Measurements from ENCODE around the gene C5orf58.

C5orf58 gene

DNA sequence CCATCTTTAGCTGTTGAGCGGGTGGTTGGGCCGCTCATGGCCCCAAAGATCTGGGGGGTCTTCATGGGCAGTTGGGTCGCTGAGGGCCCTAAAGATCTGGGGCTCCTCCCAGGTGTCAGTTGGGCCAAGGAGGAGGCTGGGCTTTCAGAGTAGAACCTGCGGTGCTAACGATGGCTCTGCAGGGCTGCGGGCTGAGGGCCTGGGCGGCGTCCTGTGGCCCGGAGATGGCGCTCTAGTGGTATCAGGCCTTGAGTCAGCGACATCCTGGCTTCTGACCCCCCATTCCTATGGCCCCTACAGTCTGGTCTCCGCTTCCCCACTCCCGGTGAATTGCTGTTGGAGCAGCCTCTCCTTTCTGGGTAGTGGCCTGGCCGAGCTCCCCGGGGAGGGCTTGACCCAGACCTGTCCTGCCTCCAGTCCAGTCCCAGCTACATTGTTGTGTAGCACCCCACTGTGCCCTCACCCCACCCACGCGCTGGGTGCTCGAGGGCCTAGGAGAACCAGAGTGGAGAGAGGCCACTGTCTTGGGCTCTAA lies 640 bp downstream of the C5orf58 start:
- Histone ChIP-seq H3K9me3 (ENCODE audit: control insufficient read depth, insufficient read depth, low read depth, low read length) (no peaks in the 10 kb centered on the region), H3K4me1 (ENCODE audit: control insufficient read depth, insufficient read depth, low read length) (no peaks in the 10 kb centered on the region), H3K36me3 (ENCODE audit: control insufficient read depth in 2 of 2, insufficient read depth in 1 of 2, low read length in 2 of 2) (no peaks in the 10 kb centered on the region), H3K27ac (ENCODE audit: extremely low read depth, low read depth, low read length) (no peak overlapping the region), H3K4me3 (ENCODE audit: low read depth, low read length) (no peak overlapping the region)
- ChIA-PET POLR2A (no interaction called here), CTCF (interaction anchor here (0.6 to 4.1 kb wide), 3 partner anchors 9 to 34 kb away, joined by 3 to 38 read pairs (median 3); no protein-coding TSS in a partner anchor)
- TF ChIP-seq ZNF843 (tag by site-specific recombination; IDR thresholded peaks at IDR 0.05): no peak
- TF ChIP-seq ZFHX2 (tag by site-specific recombination; conservative IDR thresholded peaks at IDR 0.05): no peak
- TF ChIP-seq ZNF354C (tag by site-specific recombination; IDR thresholded peaks at IDR 0.05; ENCODE audit: borderline replicate concordance, low read depth): no peak

DNA sequence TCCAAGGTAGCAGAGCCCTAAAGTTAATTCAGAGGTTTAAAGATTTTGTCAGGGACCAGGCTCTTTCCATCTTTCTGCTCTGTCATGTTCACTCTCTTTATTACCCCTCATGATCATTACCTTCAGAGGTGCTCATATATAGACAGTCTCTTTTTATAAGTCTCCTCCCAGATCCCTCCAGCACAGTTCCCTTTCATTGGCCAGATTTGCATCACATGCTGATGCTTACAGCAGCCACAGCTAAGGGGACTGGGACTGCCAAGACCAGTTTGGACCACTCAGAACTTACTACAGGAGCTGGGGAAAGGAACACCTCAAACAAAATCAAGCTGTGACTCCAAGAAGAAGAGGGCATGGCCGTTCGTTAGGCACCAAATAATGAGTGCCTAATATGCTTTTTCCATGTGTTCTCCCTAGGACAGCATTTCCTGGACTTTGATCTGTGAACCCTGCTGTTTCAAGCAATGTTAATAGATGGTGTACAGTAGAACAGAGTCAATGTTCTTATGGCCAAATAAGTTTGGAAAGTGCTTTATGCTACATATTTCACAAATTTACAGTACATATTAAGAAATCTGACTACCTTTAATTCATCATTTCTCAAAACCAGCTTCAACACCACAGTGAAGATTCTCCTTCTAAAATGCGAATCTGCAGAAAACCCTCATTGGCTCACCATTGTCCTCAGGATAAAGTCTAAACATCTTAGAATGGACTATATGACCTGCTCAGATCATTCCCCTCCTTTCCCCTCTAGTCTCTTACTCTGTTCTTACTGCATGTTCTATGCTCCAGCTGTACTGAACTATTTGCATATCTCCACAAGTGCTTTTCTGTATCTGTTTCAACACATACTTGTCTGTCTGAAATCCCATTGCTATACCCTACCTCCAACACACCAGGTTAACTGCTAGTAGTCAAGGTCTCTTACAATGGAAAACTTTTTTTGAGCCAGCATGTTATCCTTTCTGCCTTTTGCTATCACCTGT lies 3.4 kb downstream of the C5orf58 start:
- POLR2A ChIA-PET: no interaction called here
- TF ChIP-seq ZNF394 (tag by site-specific recombination; IDR thresholded peaks at IDR 0.05; ENCODE audit: borderline replicate concordance) (no peak), GLI2 (tag by site-specific recombination; IDR thresholded peaks at IDR 0.05; ENCODE audit: borderline replicate concordance, low read depth) (no peak), ZBTB8A (tag by site-specific recombination; IDR thresholded peaks at IDR 0.05) (no peak), ZBTB17 (tag by site-specific recombination; IDR thresholded peaks at IDR 0.05) (no peak), EGR2 (tag by site-specific recombination; IDR thresholded peaks at IDR 0.05; ENCODE audit: low read depth) (no peak), ZNF132 (tag by site-specific recombination; IDR thresholded peaks at IDR 0.05; ENCODE audit: borderline replicate concordance) (no peak)
- TF ChIP-seq, protein P1, sequence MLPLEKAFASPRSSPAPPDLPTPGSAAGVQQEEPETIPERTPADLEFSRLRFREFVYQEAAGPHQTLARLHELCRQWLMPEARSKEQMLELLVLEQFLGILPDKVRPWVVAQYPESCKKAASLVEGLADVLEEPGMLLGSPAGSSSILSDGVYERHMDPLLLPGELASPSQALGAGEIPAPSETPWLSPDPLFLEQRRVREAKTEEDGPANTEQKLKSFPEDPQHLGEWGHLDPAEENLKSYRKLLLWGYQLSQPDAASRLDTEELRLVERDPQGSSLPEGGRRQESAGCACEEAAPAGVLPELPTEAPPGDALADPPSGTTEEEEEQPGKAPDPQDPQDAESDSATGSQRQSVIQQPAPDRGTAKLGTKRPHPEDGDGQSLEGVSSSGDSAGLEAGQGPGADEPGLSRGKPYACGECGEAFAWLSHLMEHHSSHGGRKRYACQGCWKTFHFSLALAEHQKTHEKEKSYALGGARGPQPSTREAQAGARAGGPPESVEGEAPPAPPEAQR (tag by site-specific recombination; IDR thresholded peaks at IDR 0.05): no peak
- Histone ChIP-seq H3K27ac (ENCODE audit: extremely low read depth, low read depth, low read length) (no peak overlapping the region), H3K4me1 (ENCODE audit: control insufficient read depth, insufficient read depth, low read length) (no peaks in the 10 kb centered on the region), H3K36me3 (ENCODE audit: control insufficient read depth in 2 of 2, insufficient read depth in 1 of 2, low read length in 2 of 2) (no peaks in the 10 kb centered on the region), H3K4me3 (ENCODE audit: low read depth, low read length) (no peak overlapping the region), H3K9me3 (ENCODE audit: control insufficient read depth, insufficient read depth, low read depth, low read length) (no peaks in the 10 kb centered on the region)
- CTCF ChIA-PET: interaction anchor here (0.6 to 4.1 kb wide), 4 partner anchors 11 to 1245 kb away, joined by 3 to 38 read pairs (median 3); no protein-coding TSS in a partner anchor

DNA sequence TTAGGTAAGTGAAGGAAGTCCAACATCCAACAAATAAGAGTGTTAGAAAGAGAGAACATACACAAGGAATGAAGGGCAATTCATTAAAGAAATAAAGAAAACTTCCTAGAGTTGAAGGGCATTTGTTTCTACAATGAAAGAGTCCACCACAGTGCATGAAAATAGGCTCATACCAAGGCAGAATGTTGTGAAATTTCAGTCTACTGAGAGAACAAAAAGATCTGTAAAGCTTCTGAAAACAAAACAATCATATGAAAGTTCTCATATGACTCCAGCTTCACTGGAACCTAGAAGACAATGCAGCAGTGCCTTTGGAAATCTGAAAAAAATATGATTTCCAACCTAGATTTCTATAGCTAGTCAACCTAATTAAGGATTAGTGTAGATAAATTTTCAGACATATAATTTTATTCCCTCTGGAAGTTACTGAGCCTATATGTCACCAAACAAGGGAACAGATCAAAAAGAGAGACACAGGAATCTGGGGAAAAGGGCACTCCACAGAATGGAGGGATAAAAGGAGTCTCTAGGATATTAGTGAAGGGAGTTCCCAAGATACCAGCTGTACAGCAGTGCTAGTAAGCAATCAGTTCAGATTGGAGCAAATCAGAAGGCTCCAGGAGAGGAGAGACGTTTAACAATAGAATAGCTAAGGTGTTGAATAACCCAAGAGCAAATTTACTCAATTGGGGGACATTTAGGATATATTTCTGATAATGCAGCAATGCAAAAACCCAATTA lies 5.8 kb downstream of the C5orf58 start:
- ChIA-PET CTCF (interaction anchor here (0.6 to 1.9 kb wide), 6 partner anchors 10 to 536 kb away, joined by 3 to 8 read pairs (median 3); no protein-coding TSS in a partner anchor), POLR2A (no interaction called here)
- Histone ChIP-seq H3K27ac (ENCODE audit: extremely low read depth, low read depth, low read length) (no peak overlapping the region), H3K36me3 (ENCODE audit: control insufficient read depth in 2 of 2, insufficient read depth in 1 of 2, low read length in 2 of 2) (no peaks in the 10 kb centered on the region), H3K4me3 (ENCODE audit: low read depth, low read length) (no peak overlapping the region), H3K9me3 (ENCODE audit: control insufficient read depth, insufficient read depth, low read depth, low read length) (no peaks in the 10 kb centered on the region), H3K4me1 (ENCODE audit: control insufficient read depth, insufficient read depth, low read length) (no peaks in the 10 kb centered on the region)
- TF ChIP-seq, protein P2, sequence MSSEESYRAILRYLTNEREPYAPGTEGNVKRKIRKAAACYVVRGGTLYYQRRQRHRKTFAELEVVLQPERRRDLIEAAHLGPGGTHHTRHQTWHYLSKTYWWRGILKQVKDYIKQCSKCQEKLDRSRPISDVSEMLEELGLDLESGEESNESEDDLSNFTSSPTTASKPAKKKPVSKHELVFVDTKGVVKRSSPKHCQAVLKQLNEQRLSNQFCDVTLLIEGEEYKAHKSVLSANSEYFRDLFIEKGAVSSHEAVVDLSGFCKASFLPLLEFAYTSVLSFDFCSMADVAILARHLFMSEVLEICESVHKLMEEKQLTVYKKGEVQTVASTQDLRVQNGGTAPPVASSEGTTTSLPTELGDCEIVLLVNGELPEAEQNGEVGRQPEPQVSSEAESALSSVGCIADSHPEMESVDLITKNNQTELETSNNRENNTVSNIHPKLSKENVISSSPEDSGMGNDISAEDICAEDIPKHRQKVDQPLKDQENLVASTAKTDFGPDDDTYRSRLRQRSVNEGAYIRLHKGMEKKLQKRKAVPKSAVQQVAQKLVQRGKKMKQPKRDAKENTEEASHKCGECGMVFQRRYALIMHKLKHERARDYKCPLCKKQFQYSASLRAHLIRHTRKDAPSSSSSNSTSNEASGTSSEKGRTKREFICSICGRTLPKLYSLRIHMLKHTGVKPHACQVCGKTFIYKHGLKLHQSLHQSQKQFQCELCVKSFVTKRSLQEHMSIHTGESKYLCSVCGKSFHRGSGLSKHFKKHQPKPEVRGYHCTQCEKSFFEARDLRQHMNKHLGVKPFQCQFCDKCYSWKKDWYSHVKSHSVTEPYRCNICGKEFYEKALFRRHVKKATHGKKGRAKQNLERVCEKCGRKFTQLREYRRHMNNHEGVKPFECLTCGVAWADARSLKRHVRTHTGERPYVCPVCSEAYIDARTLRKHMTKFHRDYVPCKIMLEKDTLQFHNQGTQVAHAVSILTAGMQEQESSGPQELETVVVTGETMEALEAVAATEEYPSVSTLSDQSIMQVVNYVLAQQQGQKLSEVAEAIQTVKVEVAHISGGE (tag by site-specific recombination; conservative IDR thresholded peaks at IDR 0.05; ENCODE audit: low read depth): no peak
- no peak for TF ChIP-seq ZNF146 (tag by site-specific recombination; IDR thresholded peaks at IDR 0.05)
- TF ChIP-seq, protein P3, sequence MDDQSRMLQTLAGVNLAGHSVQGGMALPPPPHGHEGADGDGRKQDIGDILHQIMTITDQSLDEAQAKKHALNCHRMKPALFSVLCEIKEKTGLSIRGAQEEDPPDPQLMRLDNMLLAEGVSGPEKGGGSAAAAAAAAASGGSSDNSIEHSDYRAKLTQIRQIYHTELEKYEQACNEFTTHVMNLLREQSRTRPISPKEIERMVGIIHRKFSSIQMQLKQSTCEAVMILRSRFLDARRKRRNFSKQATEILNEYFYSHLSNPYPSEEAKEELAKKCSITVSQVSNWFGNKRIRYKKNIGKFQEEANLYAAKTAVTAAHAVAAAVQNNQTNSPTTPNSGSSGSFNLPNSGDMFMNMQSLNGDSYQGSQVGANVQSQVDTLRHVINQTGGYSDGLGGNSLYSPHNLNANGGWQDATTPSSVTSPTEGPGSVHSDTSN (CRISPR knock-in tag; IDR thresholded peaks at IDR 0.05): no peak
- TF ChIP-seq, protein P4, sequence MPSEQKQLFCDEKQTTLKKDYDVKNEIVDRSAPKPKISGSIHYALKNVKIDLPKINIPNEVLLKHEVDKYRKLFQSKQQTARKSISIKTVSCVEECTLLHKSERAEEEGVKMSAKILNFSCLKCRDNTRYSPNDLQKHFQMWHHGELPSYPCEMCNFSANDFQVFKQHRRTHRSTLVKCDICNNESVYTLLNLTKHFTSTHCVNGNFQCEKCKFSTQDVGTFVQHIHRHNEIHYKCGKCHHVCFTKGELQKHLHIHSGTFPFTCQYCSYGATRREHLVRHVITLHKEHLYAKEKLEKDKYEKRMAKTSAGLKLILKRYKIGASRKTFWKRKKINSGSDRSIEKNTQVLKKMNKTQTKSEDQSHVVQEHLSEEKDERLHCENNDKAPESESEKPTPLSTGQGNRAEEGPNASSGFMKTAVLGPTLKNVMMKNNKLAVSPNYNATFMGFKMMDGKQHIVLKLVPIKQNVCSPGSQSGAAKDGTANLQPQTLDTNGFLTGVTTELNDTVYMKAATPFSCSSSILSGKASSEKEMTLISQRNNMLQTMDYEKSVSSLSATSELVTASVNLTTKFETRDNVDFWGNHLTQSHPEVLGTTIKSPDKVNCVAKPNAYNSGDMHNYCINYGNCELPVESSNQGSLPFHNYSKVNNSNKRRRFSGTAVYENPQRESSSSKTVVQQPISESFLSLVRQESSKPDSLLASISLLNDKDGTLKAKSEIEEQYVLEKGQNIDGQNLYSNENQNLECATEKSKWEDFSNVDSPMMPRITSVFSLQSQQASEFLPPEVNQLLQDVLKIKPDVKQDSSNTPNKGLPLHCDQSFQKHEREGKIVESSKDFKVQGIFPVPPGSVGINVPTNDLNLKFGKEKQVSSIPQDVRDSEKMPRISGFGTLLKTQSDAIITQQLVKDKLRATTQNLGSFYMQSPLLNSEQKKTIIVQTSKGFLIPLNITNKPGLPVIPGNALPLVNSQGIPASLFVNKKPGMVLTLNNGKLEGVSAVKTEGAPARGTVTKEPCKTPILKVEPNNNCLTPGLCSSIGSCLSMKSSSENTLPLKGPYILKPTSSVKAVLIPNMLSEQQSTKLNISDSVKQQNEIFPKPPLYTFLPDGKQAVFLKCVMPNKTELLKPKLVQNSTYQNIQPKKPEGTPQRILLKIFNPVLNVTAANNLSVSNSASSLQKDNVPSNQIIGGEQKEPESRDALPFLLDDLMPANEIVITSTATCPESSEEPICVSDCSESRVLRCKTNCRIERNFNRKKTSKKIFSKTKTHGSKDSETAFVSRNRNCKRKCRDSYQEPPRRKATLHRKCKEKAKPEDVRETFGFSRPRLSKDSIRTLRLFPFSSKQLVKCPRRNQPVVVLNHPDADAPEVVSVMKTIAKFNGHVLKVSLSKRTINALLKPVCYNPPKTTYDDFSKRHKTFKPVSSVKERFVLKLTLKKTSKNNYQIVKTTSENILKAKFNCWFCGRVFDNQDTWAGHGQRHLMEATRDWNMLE (tag by site-specific recombination; conservative IDR thresholded peaks at IDR 0.05; ENCODE audit: low read depth): no peak
